Central memory CD4-positive, alpha-beta T cell (primary cell): ENCODE data around the gene ELMO1.

Source experiments
- DNase-seq: peaks from one replicate; pipeline ENCODE4 v3.0.0; 2022

Gene ELMO1

DNA sequence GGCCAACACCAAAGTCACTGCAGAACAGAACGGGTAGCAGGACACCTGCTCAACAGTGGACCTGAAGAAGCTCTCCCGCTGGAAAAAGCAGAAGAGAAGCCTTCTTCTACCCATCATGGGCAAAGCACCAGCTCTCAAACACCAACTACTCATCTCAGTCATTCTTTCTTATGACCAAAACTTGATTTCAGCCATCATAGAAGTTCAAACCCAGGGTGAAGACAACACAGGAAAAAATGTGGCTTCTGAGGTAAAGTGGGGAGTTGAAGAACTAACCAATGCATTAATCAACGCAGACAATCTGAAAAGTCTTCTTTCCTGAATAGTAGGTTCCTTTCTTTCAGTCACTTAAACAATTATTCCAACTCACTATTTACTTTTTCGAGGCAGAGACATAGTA is 83.3 kb downstream of the ELMO1 start:
- DNase-seq: no peak

DNA sequence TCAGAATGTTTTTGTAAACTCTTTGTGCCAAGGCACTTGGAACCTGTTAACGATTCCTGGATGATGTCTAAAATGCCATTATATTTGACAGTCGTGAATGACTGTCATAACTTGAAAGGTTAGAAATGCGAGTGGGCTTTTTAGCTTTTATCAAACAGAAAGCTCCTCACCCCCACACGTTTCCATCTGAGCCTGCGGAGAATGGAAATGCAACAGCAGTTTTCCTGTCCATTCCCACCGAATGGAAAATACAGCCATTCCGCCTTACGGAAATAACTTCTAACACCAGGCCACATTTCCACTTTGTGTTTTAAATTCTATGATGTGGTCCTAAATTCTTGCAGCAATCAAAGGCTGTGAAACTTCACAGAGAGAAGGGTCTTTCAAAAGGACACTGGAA is 83.8 kb downstream of the ELMO1 start:
- DNase-seq: no peak

GRCh38 chr7:37363536-37364491 is 84.8 kb downstream of the ELMO1 start:
- no peak for DNase-seq

- DNase-seq: no peak
Measured at GRCh38 chr7:37362802-37363201, 85.9 kb downstream of the ELMO1 start.

GRCh38 chr7:37360484-37360883 is 88.2 kb downstream of the ELMO1 start:
- DNase-seq: no peak

DNA sequence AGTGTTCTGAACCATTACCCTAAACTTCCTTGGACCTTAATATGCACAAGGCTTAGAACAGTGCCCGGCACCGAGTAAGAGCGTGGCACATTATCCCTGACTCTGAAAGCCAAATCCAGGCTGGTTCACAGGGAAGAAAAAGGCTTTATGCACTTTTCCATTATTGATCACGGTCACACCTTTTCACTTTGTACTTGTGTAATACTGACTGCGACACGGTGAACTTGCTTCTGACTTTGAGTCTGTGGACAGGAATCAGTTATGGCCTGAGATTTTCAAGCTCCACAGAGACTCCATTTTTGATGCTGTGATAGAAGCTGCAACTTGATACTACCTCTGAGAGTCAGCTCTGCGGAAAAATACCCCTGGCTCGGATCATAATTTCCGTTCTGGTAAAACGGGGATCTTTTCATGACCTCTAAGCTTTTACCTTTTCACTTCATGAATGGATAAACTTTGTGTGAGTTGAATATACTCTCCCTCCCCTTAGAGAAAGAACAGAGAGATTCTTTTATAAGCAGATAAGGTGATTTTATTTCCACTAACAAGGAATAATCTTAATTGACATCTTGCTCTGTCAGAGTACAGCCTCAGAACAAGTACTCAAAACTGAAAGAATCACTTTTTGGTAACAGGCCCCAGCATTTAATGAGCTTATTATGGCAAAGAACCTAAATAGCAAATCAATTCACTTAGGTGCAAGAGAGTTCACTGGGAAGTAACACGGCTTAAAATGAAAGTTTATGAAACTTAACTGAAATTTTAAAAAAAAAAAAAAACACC is 88.8 kb downstream of the ELMO1 start:
- no peak for DNase-seq

DNA sequence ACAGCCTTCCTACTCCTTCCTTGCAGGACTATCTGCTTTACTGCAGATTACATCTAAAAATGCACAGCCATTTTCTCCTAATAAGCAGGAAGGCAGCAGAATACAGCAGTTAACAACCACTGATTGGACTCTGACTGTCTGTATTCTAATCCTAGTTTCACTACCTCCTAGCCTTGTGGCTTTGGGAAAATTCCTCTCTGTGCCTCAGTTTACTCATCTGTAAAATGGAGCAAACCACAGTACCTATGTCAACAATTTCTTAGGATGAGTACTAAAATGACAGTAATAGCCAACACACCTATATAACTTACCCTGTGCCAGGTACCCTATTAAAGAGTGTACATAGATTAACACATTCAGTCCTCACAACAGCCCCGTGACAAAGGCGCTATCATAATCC is 89.5 kb downstream of the ELMO1 start:
- DNase-seq: no peak

DNA sequence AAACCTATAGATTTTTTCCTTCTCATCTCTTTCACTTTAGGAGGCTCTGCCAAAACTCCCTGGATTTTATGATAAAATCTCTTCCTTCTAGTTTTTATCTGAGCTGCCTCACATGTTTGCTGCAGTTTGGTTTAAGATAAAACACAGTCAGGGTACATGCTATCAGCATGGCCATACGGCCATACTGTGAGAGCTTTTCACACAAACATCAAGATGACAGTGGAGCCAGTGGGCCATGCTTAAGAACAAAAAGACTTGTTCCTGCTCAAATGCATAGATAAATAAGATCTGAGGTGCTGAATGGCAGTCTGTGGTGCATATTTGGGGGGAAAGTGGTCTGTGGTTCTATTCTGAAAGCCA is 91.0 kb downstream of the ELMO1 start:
- no peak for DNase-seq

GRCh38 chr7:37356911-37357636 is 91.6 kb downstream of the ELMO1 start:
- DNase-seq: no peak

GRCh38 chr7:37354656-37355131 is 94.0 kb downstream of the ELMO1 start:
- no peak for DNase-seq

- DNase-seq: no peak
Measured at GRCh38 chr7:37353949-37354655, 94.6 kb downstream of the ELMO1 start.

DNA sequence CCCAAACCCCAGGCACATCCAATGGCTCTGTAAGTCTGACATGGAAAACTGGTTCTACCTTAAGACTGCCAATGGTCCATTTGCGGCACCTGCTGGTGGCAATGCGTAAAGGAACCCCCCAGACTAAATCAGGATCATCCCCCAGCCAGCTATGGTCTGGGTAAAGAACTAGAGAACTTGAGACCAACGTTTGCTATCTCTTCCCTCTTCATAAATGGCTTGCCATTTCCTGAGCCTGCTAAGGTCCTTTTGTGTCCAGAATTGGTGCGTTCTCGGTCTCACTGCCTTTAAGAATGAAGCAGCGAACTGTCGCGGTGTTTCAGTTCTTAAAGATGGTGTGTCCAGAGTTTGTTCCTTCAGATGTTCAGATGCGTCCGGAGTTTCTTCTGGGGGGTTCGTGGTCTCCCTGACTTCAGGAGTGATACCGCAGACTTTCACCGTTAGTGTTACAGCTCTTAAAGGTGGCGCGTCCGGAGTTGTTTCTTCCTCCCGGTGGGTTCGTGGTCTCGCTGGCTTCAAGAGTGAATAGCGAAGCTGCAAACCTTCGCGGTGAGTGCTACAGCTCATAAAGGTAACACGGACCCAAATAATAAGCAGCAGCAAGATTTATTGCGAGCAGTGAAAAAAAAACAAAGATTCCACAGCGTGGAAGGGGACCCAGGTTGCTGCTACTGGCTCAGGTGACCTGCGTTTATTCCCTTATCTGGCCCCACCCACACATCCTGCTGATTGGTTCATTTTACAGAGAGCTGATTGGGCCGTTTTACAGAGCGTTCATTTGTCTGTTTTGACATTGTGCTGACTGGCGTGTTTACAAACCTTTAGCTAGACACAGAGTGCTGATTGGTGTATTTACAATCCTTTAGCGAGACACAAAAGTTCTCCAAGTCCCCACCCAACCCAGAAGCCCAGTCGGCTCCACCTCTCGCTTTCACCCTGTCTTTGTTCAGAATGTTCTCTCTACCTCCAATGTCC is 95.4 kb downstream of the ELMO1 start:
- peak; percentile 82 for DNase-seq

DNA sequence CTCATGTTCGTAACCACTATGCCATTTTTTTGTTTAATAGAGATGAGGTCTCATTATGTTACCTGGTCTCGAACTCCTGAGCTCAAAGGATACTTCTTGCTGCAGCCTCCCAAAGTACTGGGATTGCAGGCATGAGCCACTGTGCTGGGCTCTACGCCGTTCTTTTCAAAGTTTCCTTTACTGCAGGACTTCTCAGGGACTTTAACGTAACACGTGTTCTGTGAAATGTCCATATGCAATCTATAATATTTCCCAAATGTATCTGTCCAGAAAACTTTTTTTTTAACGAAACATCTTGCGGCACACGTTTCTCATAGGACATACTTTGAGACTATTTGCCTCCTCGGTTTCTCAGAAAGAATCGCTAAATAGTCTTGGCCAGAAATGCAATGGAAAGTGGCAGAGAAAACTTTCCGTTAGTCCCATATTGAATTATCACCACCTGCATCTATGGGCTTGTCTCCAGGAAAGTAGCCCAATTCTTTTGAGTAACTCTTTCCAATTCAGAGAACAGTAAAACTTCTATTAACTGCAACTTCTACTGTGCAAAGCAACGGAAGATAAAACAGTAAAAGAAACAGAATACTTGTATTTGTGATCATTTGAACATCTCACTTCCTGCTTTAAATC is 96.3 kb downstream of the ELMO1 start:
- DNase-seq: no peak

- DNase-seq: no peak
Measured at GRCh38 chr7:37351716-37352115, 96.9 kb downstream of the ELMO1 start.

DNA sequence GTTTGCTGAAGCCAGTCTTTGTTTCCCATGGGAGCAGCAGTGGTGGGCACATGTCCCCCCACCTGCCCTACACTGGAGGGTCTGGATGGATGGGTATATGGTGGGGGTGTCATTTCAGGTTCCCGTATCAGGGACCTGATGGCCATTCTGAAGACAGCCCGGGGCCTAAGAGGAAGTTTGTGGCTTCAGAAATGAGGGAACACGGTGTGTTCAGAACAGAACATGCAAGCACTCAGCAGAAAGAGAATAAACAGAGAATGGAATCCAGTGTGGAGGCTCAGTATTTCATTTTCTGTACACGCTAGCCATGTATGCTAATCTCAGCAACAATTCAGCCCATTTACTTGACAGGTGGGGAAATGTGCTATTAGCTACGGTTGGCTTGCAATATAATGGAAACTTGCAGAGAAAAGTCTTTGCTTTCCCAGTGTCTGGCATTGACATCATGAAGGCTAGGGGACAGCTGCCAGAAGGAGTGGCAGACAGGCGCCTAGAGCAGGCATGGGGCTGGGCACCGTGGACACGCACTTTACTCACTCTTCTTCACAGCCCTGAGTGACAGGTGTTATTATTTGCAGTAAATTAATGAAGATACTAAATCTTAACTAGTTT is 98.6 kb downstream of the ELMO1 start:
- DNase-seq: no peak

- DNase-seq: no peak
Measured at GRCh38 chr7:37348982-37349381, 99.7 kb downstream of the ELMO1 start.

GRCh38 chr7:37346761-37347160 is 101.9 kb downstream of the ELMO1 start:
- DNase-seq: no peak

- DNase-seq: no peak
Measured at GRCh38 chr7:37344886-37345579, 103.6 kb downstream of the ELMO1 start.

DNA sequence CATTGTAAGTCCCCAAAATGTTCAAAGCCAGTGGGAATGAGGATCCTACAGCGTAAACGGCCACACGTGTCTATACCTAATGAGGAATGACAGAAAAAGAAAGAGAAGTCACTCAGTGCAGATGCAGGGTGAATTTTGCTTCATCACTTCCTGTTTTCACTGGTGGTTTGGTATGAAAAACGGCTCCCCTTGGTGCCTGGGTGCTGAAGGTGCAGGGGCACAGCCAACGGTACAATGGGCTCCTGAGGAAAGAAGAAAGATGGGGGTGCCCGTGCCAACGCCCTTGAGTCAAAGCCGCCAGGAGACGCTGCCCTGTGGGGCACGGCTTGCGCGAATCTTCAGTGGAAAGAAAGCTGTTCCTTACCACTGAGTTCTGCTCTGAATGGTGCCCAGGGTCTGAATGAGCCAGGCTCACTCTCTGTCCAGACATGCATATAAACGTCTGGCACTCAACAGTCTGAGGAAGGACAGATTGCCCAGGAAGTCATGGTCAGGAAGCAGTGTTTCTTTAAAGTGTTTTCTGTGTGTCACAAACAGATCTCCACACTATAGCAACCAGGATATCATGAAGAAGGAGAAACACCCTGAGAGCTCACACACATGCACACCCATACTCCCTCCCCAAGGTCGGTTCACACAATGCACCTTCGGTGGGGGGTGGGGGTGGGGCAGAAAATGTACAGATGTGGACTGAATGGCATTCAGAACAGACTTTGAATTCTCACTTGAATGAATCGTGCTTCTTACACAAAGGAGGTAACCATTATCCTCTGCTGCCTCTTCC is 105.8 kb downstream of the ELMO1 start:
- peak; percentile 71 for DNase-seq
